Measurements from ENCODE around the gene ZBTB40. TPM values are rescaled to one million over a fixed set of nuclear protein-coding genes. Genes with fewer than 3 reads are reported as not detected.
A peak's percentile ranks its signal among the peaks of the same experiment; 100 is the strongest.

The ZBTB40 gene
- total and polyA plus RNA-seq, 4 donors, result 2.1 to 11.2 (median 4.6) TPM

GRCh38 chr1:22415489-22415888 is 36.2 kb upstream of the ZBTB40 start:
- Histone ChIP-seq H3K36me3 (ENCODE audit: control insufficient read depth in 4 of 4, insufficient read depth in 3 of 4, low read depth in 1 of 4, low read length in 3 of 4) (no peaks in the 10 kb centered on the region), H3K9ac (ENCODE audit: low read depth in 1 of 2, low read length in 2 of 2) (no peak overlapping the region), H3K4me3 (ENCODE audit: low read depth in 1 of 3, low read length in 3 of 3) (no peak overlapping the region), H3K27me3 (ENCODE audit: control insufficient read depth in 4 of 4, insufficient read depth in 4 of 4, low read length in 3 of 4) (peaks cover 0 to 2% (median 0%) of the 10 kb centered on the region in 4 donors), H3K9me3 (ENCODE audit: control insufficient read depth in 4 of 4, low read length in 3 of 4) (no peaks in the 10 kb centered on the region), H3K4me1 (ENCODE audit: control insufficient read depth in 4 of 4, insufficient read depth in 4 of 4, low read length in 3 of 4) (peaks cover 2 to 30% (median 22%) of the 10 kb centered on the region in 4 donors), H3K27ac (ENCODE audit: low read depth in 1 of 2, low read length in 2 of 2) (no peak overlapping the region)
- TF ChIP-seq RXRA (IDR thresholded peaks at IDR 0.05) (no peak), RAD21 (IDR thresholded peaks at IDR 0.05) (no peak), ATF3 (IDR thresholded peaks at IDR 0.05) (no peak), MAX (IDR thresholded peaks at IDR 0.05) (no peak), FOXA2 (IDR thresholded peaks at IDR 0.05) (no peak), GABPA (IDR thresholded peaks at IDR 0.05 in 1 of 2, conservative IDR thresholded peaks at IDR 0.05 in 1 of 2) (no peak), CTCF (IDR thresholded peaks at IDR 0.05; ENCODE audit: low read depth, low read length, missing input control) (no peak), HNF4G (IDR thresholded peaks at IDR 0.05) (no peak), HNF4A (conservative IDR thresholded peaks at IDR 0.05) (no peak), NR2F2 (IDR thresholded peaks at IDR 0.05) (no peak), TAF1 (conservative IDR thresholded peaks at IDR 0.05) (no peak), YY1 (IDR thresholded peaks at IDR 0.05) (no peak), SP1 (IDR thresholded peaks at IDR 0.05) (no peak)
- WGBS, result 92% methylated on average over 7 of the region's 7 CpGs
- DNase-seq (ENCODE audit: low spot score), result no peak

- Histone ChIP-seq H3K27ac (ENCODE audit: low read depth in 1 of 2, low read length in 2 of 2) (no peak overlapping the region), H3K27me3 (ENCODE audit: control insufficient read depth in 4 of 4, insufficient read depth in 4 of 4, low read length in 3 of 4) (peaks cover 0 to 2% (median 0%) of the 10 kb centered on the region in 4 donors), H3K9me3 (ENCODE audit: control insufficient read depth in 4 of 4, low read length in 3 of 4) (no peaks in the 10 kb centered on the region), H3K4me1 (ENCODE audit: control insufficient read depth in 4 of 4, insufficient read depth in 4 of 4, low read length in 3 of 4) (peaks cover 2 to 30% (median 22%) of the 10 kb centered on the region in 4 donors), H3K9ac (ENCODE audit: low read depth in 1 of 2, low read length in 2 of 2) (no peak overlapping the region), H3K36me3 (ENCODE audit: control insufficient read depth in 4 of 4, insufficient read depth in 3 of 4, low read depth in 1 of 4, low read length in 3 of 4) (no peaks in the 10 kb centered on the region), H3K4me3 (ENCODE audit: low read depth in 1 of 3, low read length in 3 of 3) (no peak overlapping the region)
- TF ChIP-seq TAF1 (conservative IDR thresholded peaks at IDR 0.05) (no peak), RAD21 (IDR thresholded peaks at IDR 0.05) (peak; percentile 98 to 99), GABPA (IDR thresholded peaks at IDR 0.05 in 1 of 2, conservative IDR thresholded peaks at IDR 0.05 in 1 of 2) (no peak), HNF4A (conservative IDR thresholded peaks at IDR 0.05) (peak in 1 of 2 donors; percentile 3), FOXA2 (IDR thresholded peaks at IDR 0.05) (no peak), YY1 (IDR thresholded peaks at IDR 0.05) (no peak), NR2F2 (IDR thresholded peaks at IDR 0.05) (no peak), REST (IDR thresholded peaks at IDR 0.05) (no peak), JUND (IDR thresholded peaks at IDR 0.05) (no peak), HNF4G (IDR thresholded peaks at IDR 0.05) (no peak), SP1 (IDR thresholded peaks at IDR 0.05) (no peak), CTCF (IDR thresholded peaks at IDR 0.05; ENCODE audit: low read depth, low read length, missing input control) (peak; percentile 90), EGR1 (IDR thresholded peaks at IDR 0.05; ENCODE audit: low read depth in 2 of 2) (no peak), ZBTB33 (IDR thresholded peaks at IDR 0.05) (no peak), ATF3 (IDR thresholded peaks at IDR 0.05) (no peak), FOXA1 (IDR thresholded peaks at IDR 0.05) (no peak), MAX (IDR thresholded peaks at IDR 0.05) (no peak), RXRA (IDR thresholded peaks at IDR 0.05) (peak in 1 of 2 donors; percentile 24)
- peak; percentile 82 for DNase-seq (ENCODE audit: low spot score)
- 15% methylated on average over 13 of the region's 13 CpGs for WGBS
Observed at GRCh38 chr1:22416555-22417454, 34.8 kb upstream of the ZBTB40 start.
